CD4-positive, alpha-beta T cell (primary cell): ENCODE results near the gene KCNJ6. TPM values are rescaled to one million over a fixed set of nuclear protein-coding genes. Genes with fewer than 3 reads are reported as not detected.

Source experiments
- ATAC-seq: fragments of 200-7000 bp; cut with Tn5 transposase; one replicate; pipeline ENCODE4 v1.10.0; 2022; ENCODE audit warnings: mild to moderate bottlenecking; ENCODE audit not compliant: poor library complexity
- CTCF ChIA-PET: fragments of 350-600 bp; sonication (Branson Sonifier 250); formaldehyde crosslinking; loops from one replicate; lab custom pipeline; 2021; ENCODE audit warnings: antibody characterized with exemption, inconsistent platforms; lab: Charles Lee
- POLR2A ChIA-PET: fragments of 350-600 bp; sonication (Branson Sonifier 250); formaldehyde crosslinking; loops from one replicate; lab custom pipeline; 2021; ENCODE audit warnings: antibody characterized with exemption, inconsistent platforms; lab: Charles Lee
- DNase-seq, 14 experiments: peaks; one replicate each; pipeline ENCODE4 v3.0.0-alpha.2; 2013 to 2020; ENCODE audit warnings: mixed read lengths in 2 of 14
- H3K27ac ChIP-seq, 2 donors: one replicate each; pipeline versions ENCODE4 v1.5.1 to v1.7.0; 2013; ENCODE audit warnings: low read length in 2 of 2, low read depth in 1 of 2, mild to moderate bottlenecking in 1 of 2
- H3K27me3 ChIP-seq, 2 experiments: 1 replicate in 1 of 2; 2 replicates in 1 of 2; pipeline versions ENCODE4 v1.6.1 to v1.7.0; 2013; ENCODE audit warnings: low read length in 2 of 2, control low read depth in 1 of 2, mild to moderate bottlenecking in 1 of 2, moderate library complexity in 1 of 2; ENCODE audit not compliant: insufficient read depth in 2 of 2, control insufficient read depth in 1 of 2
- H3K36me3 ChIP-seq: one replicate; pipeline ENCODE4 v1.6.1; 2013; ENCODE audit warnings: low read length, control low read depth; ENCODE audit not compliant: insufficient read depth
- H3K4me1 ChIP-seq: one replicate; pipeline ENCODE4 v1.6.1; 2013; ENCODE audit warnings: low read length, control low read depth; ENCODE audit not compliant: insufficient read depth
- H3K4me3 ChIP-seq: one replicate; pipeline ENCODE4 v1.5.1; 2013; ENCODE audit warnings: mild to moderate bottlenecking, low read length, moderate library complexity
- H3K9me3 ChIP-seq, 2 experiments: 1 replicate in 1 of 2; 2 replicates in 1 of 2; pipeline versions ENCODE4 v1.6.1 to v1.7.0; 2013; ENCODE audit warnings: low read length in 2 of 2, mild to moderate bottlenecking in 2 of 2, control low read depth in 1 of 2, moderate library complexity in 1 of 2; ENCODE audit not compliant: control insufficient read depth in 1 of 2, insufficient read depth in 1 of 2
- H3K27ac Mint-ChIP-seq: one replicate; pipeline ENCODE4 v1.8.0; 2020; ENCODE audit warnings: mixed read lengths
- H3K27me3 Mint-ChIP-seq: one replicate; pipeline ENCODE4 v1.8.0; 2021; ENCODE audit warnings: mixed read lengths
- H3K36me3 Mint-ChIP-seq: one replicate; pipeline ENCODE4 v1.8.0; 2021; ENCODE audit warnings: low read depth, mixed read lengths
- H3K4me1 Mint-ChIP-seq: one replicate; pipeline ENCODE4 v1.8.0; 2021; ENCODE audit warnings: low read depth, mixed read lengths
- H3K4me3 Mint-ChIP-seq: one replicate; pipeline ENCODE4 v1.8.0; 2020; ENCODE audit warnings: mild to moderate bottlenecking, mixed read lengths
- H3K9me3 Mint-ChIP-seq: one replicate; pipeline ENCODE4 v1.8.0; 2020; ENCODE audit warnings: mixed read lengths
- CTCF ChIP-seq: fragments of 200-600 bp; IDR thresholded peaks from one replicate; pipeline ENCODE4 v1.8.0; 2022; ENCODE audit warnings: antibody characterized with exemption, mild to moderate bottlenecking
- intact Hi-C, 2 experiments: fragments of 100-400 bp; cut with DNase I in 1 of 2; cut with micrococcal nuclease in 1 of 2; formaldehyde crosslinking; loops; one replicate each; pipeline versions ENCODE4 v1.15.1 to v1.9.0; 2023 to 2025; cut with DNase I, micrococcal nuclease
- total RNA-seq, 174 experiments: library from RNA in 2 of 174; stranded (reverse) in 2 of 174; gene quantifications; one replicate each; pipeline ENCODE4 v1.2.3 and lab custom pipeline; 2021 to 2026

Gene KCNJ6
- total RNA-seq, 2 experiments from 2014 or later = not detected

GRCh38 chr21:37670883-37671282 is 245.4 kb downstream of the KCNJ6 start:
- Histone ChIP-seq H3K4me1 (peaks cover 7% of the 10 kb centered on the region), H3K4me3 (no peak overlapping the region), H3K27ac (no peak overlapping the region), H3K36me3 (no peaks in the 10 kb centered on the region), H3K27me3 (peaks cover 15 to 21% of the 10 kb centered on the region in 2 experiments), H3K9me3 (peaks cover 0 to under 1% of the 10 kb centered on the region in 2 experiments)
- Mint-ChIP-seq H3K27ac (no peak overlapping the region), H3K4me3 (no peak overlapping the region), H3K27me3 (peaks cover 28% of the 10 kb centered on the region), H3K9me3 (no peaks in the 10 kb centered on the region), H3K36me3 (no peaks in the 10 kb centered on the region), H3K4me1 (no peaks in the 10 kb centered on the region)
- DNase-seq = no peak
- intact Hi-C loops = no loop called here
- POLR2A ChIA-PET = no interaction called here
- no peak for ATAC-seq
- CTCF ChIA-PET = no interaction called here
- no peak for TF ChIP-seq CTCF

- H3K27ac ChIP-seq = no peak overlapping the region
- TF ChIP-seq CTCF = no peak
- DNase-seq (no peak), ATAC-seq (no peak)
- peaks cover 23% of the 10 kb centered on the region for H3K27me3 Mint-ChIP-seq
- H3K4me3 ChIP-seq = no peak overlapping the region
- no peaks in the 10 kb centered on the region for H3K36me3 ChIP-seq
- H3K27ac Mint-ChIP-seq = no peak overlapping the region
- H3K9me3 Mint-ChIP-seq = no peaks in the 10 kb centered on the region
- no peak overlapping the region for H3K4me3 Mint-ChIP-seq
- no peaks in the 10 kb centered on the region for H3K4me1 ChIP-seq
- ChIA-PET POLR2A (no interaction called here), CTCF (no interaction called here)
- no peaks in the 10 kb centered on the region for H3K4me1 Mint-ChIP-seq
- intact Hi-C loops = no loop called here
- no peaks in the 10 kb centered on the region for H3K9me3 ChIP-seq
- peaks cover 6 to 14% of the 10 kb centered on the region in 2 experiments for H3K27me3 ChIP-seq
- H3K36me3 Mint-ChIP-seq = no peaks in the 10 kb centered on the region
Measured at GRCh38 chr21:37669249-37669648, 247.0 kb downstream of the KCNJ6 start.

GRCh38 chr21:37668462-37669239 is 247.6 kb downstream of the KCNJ6 start:
- no peaks in the 10 kb centered on the region for H3K36me3 Mint-ChIP-seq
- H3K4me1 ChIP-seq = no peaks in the 10 kb centered on the region
- POLR2A ChIA-PET = no interaction called here
- DNase-seq (no peak), ATAC-seq (no peak)
- no peaks in the 10 kb centered on the region for H3K36me3 ChIP-seq
- CTCF ChIA-PET = no interaction called here
- H3K4me3 ChIP-seq = no peak overlapping the region
- TF ChIP-seq CTCF = no peak
- H3K4me1 Mint-ChIP-seq = no peaks in the 10 kb centered on the region
- intact Hi-C loops = no loop called here
- no peaks in the 10 kb centered on the region for H3K9me3 ChIP-seq
- no peak overlapping the region for H3K27ac Mint-ChIP-seq
- H3K9me3 Mint-ChIP-seq = no peaks in the 10 kb centered on the region
- H3K27ac ChIP-seq = no peak overlapping the region
- no peak overlapping the region for H3K4me3 Mint-ChIP-seq
- peaks cover 17% of the 10 kb centered on the region for H3K27me3 Mint-ChIP-seq
- peaks cover 5 to 9% of the 10 kb centered on the region in 2 experiments for H3K27me3 ChIP-seq
